HepG2 (cell line): ENCODE data around the gene CLRN3. TPM values are rescaled to one million over a fixed set of nuclear protein-coding genes. Genes with fewer than 3 reads are reported as not detected.

Experiments used
- ATAC-seq: fragments of 200-7000 bp; cut with Tn5 transposase; 3 replicates; pipeline ENCODE4 v1.9.1; 2020; ENCODE audit warnings: mild to moderate bottlenecking, moderate library complexity
- BruUV-seq: library from RNA; stranded (reverse); fragments of 400-500 nt; replicated peaks from 2 replicates; lab custom pipeline; 2021; lab: Mats Ljungman, UMichigan
- CTCF ChIA-PET: fragments of 300-600 bp; formaldehyde crosslinking; extraction: SDS; loops from one replicate; lab custom pipeline; 2021; ENCODE audit warnings: low total read pairs, inconsistent platforms, low intra/inter-chr PET ratio; lab: Yijun Ruan, JAX
- POLR2A ChIA-PET: fragments of 350-600 bp; sonication (Branson Sonifier 250); formaldehyde crosslinking; loops from one replicate; lab custom pipeline; 2020; ENCODE audit warnings: antibody characterized with exemption, inconsistent platforms; lab: Yijun Ruan, JAX
- DNase-seq: peaks from one replicate; pipeline ENCODE4 v3.0.0-alpha.2; 2015; ENCODE audit warnings: low spot score
- FAIRE-seq: peaks from 3 replicates; lab custom pipeline; 2011; peaks lifted over from hg19 to GRCh38; lab: Jason Lieb, UNC
- H2AFZ ChIP-seq: one replicate; pipeline ENCODE4 v1.6.1; 2011; ENCODE audit warnings: low read length, inconsistent platforms
- H3K27ac ChIP-seq: fragments of 300-600 bp; 3 replicates; pipeline ENCODE4 v1.8.0; 2011; ENCODE audit warnings: mixed run types, mild to moderate bottlenecking, mixed read lengths, low read length, inconsistent platforms; ENCODE audit not compliant: insufficient read depth; ENCODE audit errors: extremely low read length
- H3K27me3 ChIP-seq, 2 experiments: fragments of 200-600 bp in 1 of 2; 2 replicates in 1 of 2; 3 replicates in 1 of 2; pipeline versions ENCODE4 v1.6.0 to v1.8.0; 2011; ENCODE audit warnings: low read length in 2 of 2, mild to moderate bottlenecking in 2 of 2, moderate library complexity in 2 of 2, inconsistent platforms in 1 of 2; ENCODE audit not compliant: insufficient read depth in 2 of 2, control insufficient read depth in 1 of 2
- H3K36me3 ChIP-seq, 2 experiments: fragments of 200-600 bp in 1 of 2; replicated peaks in 1 of 2; 2 replicates in 1 of 2; 3 replicates in 1 of 2; pipeline versions ENCODE4 v1.5.1 to v1.8.0; 2011; ENCODE audit warnings: low read length in 2 of 2, inconsistent platforms in 1 of 2; ENCODE audit not compliant: insufficient read depth in 2 of 2, control insufficient read depth in 1 of 2
- H3K4me1 ChIP-seq: 2 replicates; pipeline ENCODE4 v1.5.1; 2012; ENCODE audit warnings: low read length, inconsistent platforms; ENCODE audit not compliant: insufficient read depth
- H3K4me2 ChIP-seq: 2 replicates; pipeline ENCODE4 v1.6.0; 2011; ENCODE audit warnings: low read depth, low read length, inconsistent platforms
- H3K4me3 ChIP-seq, 3 experiments: fragments of 200-600 bp in 1 of 3; sonication (generic), shearing (Covaris generic) in 1 of 3; replicated peaks in 1 of 3; 2 replicates each; pipeline ENCODE4 v1.5.1; 2011 to 2016; ENCODE audit warnings: low read length in 3 of 3, inconsistent platforms in 2 of 3, low read depth in 2 of 3, mild to moderate bottlenecking in 2 of 3, control low read depth in 1 of 3, mixed read lengths in 1 of 3; ENCODE audit not compliant: insufficient read depth in 1 of 3
- H3K79me2 ChIP-seq: one replicate; pipeline ENCODE4 v1.6.1; 2011; ENCODE audit warnings: low read length, inconsistent platforms; ENCODE audit not compliant: insufficient read depth
- H3K9ac ChIP-seq: 2 replicates; pipeline ENCODE4 v1.6.0; 2011; ENCODE audit warnings: mild to moderate bottlenecking, low read depth, low read length, inconsistent platforms; ENCODE audit not compliant: insufficient read depth
- H3K9me3 ChIP-seq: 2 replicates; pipeline ENCODE4 v1.5.1; 2012; ENCODE audit warnings: mild to moderate bottlenecking, low read length
- H4K20me1 ChIP-seq: 2 replicates; pipeline ENCODE4 v1.6.0; 2011; ENCODE audit warnings: inconsistent platforms, mild to moderate bottlenecking, low read length, moderate library complexity; ENCODE audit not compliant: insufficient read depth
- AGO2 ChIP-seq: fragments of 200-400 bp; formaldehyde crosslinking; optimal IDR thresholded peaks from 2 replicates; pipeline ENCODE3; 2017; ENCODE audit warnings: mild to moderate bottlenecking, low read depth, low read length, moderate library complexity
- GMEB2 ChIP-seq: IDR thresholded peaks from 2 replicates; pipeline ENCODE4 v1.6.1; 2016; ENCODE audit warnings: missing biosample characterization, missing genetic modification reagents, low read depth
- ISL2 ChIP-seq: sonication (generic); formaldehyde crosslinking; IDR thresholded peaks from 2 replicates; pipeline ENCODE4 v1.5.0; 2020; ENCODE audit warnings: missing genetic modification reagents
- MTA1 ChIP-seq: sonication (generic); formaldehyde crosslinking; IDR thresholded peaks from 2 replicates; pipeline ENCODE4 v1.4.0; 2020; ENCODE audit warnings: missing genetic modification reagents, mild to moderate bottlenecking, borderline replicate concordance
- SKIL ChIP-seq: sonication (generic); formaldehyde crosslinking; IDR thresholded peaks from 2 replicates; pipeline ENCODE4 v1.8.0; 2022; ENCODE audit warnings: missing genetic modification reagents, mild to moderate bottlenecking, moderate library complexity, borderline replicate concordance
- THAP8 ChIP-seq: sonication (generic); formaldehyde crosslinking; IDR thresholded peaks from 2 replicates; pipeline ENCODE4 v1.5.1; 2020; ENCODE audit warnings: missing genetic modification reagents, mild to moderate bottlenecking, borderline replicate concordance
- ZNF556 ChIP-seq: sonication (generic); formaldehyde crosslinking; IDR thresholded peaks from 2 replicates; pipeline ENCODE4 v1.4.0; 2020; ENCODE audit warnings: mild to moderate bottlenecking, missing genetic modification reagents, borderline replicate concordance
- ZNF780A ChIP-seq: sonication (generic); formaldehyde crosslinking; IDR thresholded peaks from 2 replicates; pipeline ENCODE4 v1.8.0; 2022; ENCODE audit warnings: mild to moderate bottlenecking, missing genetic modification reagents, moderate library complexity
- ZNF788 ChIP-seq: sonication (generic); formaldehyde crosslinking; IDR thresholded peaks from 2 replicates; pipeline ENCODE4 v1.5.0; 2020; ENCODE audit warnings: mild to moderate bottlenecking, missing genetic modification reagents, borderline replicate concordance
- WGBS: methylation state at CpG from one replicate; pipeline ENCODE4 v1.1.6; 2017; ENCODE audit warnings: low lambda C conversion rate; 5-methylcytosine and 5-hydroxymethylcytosine counted together
- in situ Hi-C: cut with HindIII; loops from 2 replicates; pipeline ENCODE4 v1.10.0; 2017; ENCODE audit warnings: low pct_unique_long_range_greater_than_20kb; ENCODE audit not compliant: extremely low pct_ligation_motif_present
- intact Hi-C: fragments of 100-400 bp; cut with micrococcal nuclease; formaldehyde crosslinking; loops from one replicate; pipeline ENCODE4 v1.10.0; 2022; ENCODE audit not compliant: unreplicated experiment
- polyA plus RNA-seq, 8 experiments: library from polyadenylated mRNA; depleted of rRNA in 3 of 8; stranded (reverse) in 7 of 8; unstranded in 1 of 8; fragments of >200 nt; fragmentation: Illumina TruSeq in 4 of 8; extraction: Trizol in 4 of 8; gene quantifications; 2 replicates each; pipeline versions ENCODE4 v1.2.1 to v1.2.3, GENCODE V29; 2011 to 2016; ENCODE audit warnings: low read depth in 4 of 8, missing spikeins in 1 of 8, mixed read lengths in 1 of 8; ENCODE audit not compliant: insufficient read depth in 1 of 8
- total RNA-seq, 5 experiments: library from RNA; depleted of rRNA; stranded (reverse); fragments of >200 nt; fragmentation: Illumina TruSeq; extraction: Trizol; gene quantifications; 2 replicates each; pipeline ENCODE4 v1.2.3, GENCODE V29; 2016; ENCODE audit warnings: low read depth in 1 of 5
- TF ChIP-seq, protein P1 (sequence below): sonication (generic); formaldehyde crosslinking; IDR thresholded peaks from 2 replicates; pipeline ENCODE4 v1.5.1; 2020; ENCODE audit warnings: missing genetic modification reagents, mild to moderate bottlenecking, borderline replicate concordance
- TF ChIP-seq, protein P2 (sequence below), 2 experiments: sonication (generic) in 1 of 2; formaldehyde crosslinking in 1 of 2; IDR thresholded peaks; 2 replicates each; pipeline versions ENCODE4 v1.5.1 to v1.6.1; 2011 to 2020; ENCODE audit warnings: borderline replicate concordance in 1 of 2, low read depth in 1 of 2, low read length in 1 of 2, mild to moderate bottlenecking in 1 of 2, missing genetic modification reagents in 1 of 2, moderate library complexity in 1 of 2

CLRN3 gene
- total and polyA plus RNA-seq, 2 of the 13 experiments (the other 11 are each of a cell fraction or from before 2014, with no cell fraction given) = not detected

DNA sequence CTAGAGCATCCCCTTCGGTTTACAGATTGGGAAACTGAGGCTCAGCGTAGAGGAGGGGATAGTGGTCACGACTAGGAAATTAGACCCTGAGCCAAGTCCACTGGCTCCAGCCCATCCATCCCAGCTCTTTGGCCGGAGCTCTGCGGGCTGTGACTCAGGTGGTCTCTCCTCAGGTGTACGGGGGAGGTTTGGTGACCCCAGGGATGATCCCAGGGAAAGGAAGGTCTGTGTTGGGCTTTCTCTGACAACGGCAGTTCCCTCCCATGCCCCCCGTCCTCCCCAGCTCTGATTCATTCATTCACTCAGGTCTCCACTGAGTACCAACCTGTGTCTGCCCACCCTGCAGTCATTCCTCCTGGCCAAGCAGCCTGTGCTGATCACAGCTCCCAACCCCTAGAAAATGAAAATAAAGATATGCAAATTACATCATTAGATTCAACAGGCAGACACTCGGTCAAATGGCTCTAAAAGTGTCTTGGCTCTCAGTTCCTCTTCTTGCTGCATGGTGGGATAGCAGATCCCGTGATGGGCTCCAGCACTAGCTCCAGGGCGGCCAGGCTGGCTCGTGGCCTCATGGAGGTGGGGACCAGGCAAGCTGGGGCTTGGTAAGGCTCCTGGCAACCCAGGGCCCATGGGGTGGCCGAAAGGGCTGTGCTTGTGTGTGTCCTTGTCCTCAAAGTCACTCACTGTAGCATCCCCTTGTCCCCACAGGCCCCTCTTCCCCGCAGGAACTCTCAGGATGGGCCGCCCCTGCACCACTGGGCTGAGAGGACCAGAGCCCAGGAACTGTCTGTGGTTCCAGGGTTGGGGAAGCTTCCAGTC is 37.8 kb downstream of the CLRN3 start:
- POLR2A ChIA-PET = no interaction called here
- intact Hi-C loops = loop anchor here (1.0 to 5.0 kb wide), 3 partner anchors 139 to 362 kb away; no protein-coding TSS in a partner anchor
- CTCF ChIA-PET = interaction anchor here (1.8 kb wide), 1 partner anchor 291 kb away, joined by 8 read pairs; no protein-coding TSS in a partner anchor
- TF ChIP-seq SKIL (CRISPR knock-in tag) (no peak), AGO2 (no peak), THAP8 (CRISPR knock-in tag) (no peak), GMEB2 (CRISPR knock-in tag) (no peak), ZNF780A (CRISPR knock-in tag) (no peak), ZNF556 (no peak), ZNF788 (CRISPR knock-in tag) (no peak), ISL2 (CRISPR knock-in tag) (no peak), MTA1 (CRISPR knock-in tag) (no peak)
- TF ChIP-seq, protein P1, sequence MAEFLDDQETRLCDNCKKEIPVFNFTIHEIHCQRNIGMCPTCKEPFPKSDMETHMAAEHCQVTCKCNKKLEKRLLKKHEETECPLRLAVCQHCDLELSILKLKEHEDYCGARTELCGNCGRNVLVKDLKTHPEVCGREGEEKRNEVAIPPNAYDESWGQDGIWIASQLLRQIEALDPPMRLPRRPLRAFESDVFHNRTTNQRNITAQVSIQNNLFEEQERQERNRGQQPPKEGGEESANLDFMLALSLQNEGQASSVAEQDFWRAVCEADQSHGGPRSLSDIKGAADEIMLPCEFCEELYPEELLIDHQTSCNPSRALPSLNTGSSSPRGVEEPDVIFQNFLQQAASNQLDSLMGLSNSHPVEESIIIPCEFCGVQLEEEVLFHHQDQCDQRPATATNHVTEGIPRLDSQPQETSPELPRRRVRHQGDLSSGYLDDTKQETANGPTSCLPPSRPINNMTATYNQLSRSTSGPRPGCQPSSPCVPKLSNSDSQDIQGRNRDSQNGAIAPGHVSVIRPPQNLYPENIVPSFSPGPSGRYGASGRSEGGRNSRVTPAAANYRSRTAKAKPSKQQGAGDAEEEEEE (CRISPR knock-in tag) = no peak
- TF ChIP-seq, protein P2, sequence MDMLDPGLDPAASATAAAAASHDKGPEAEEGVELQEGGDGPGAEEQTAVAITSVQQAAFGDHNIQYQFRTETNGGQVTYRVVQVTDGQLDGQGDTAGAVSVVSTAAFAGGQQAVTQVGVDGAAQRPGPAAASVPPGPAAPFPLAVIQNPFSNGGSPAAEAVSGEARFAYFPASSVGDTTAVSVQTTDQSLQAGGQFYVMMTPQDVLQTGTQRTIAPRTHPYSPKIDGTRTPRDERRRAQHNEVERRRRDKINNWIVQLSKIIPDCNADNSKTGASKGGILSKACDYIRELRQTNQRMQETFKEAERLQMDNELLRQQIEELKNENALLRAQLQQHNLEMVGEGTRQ (IDR thresholded peaks at IDR 0.05; ENCODE audit: low read depth, low read length) = no peak
- TF ChIP-seq, protein P2 (CRISPR knock-in tag; IDR thresholded peaks at IDR 0.05; ENCODE audit: borderline replicate concordance) = no peak

More for the DNA sequence above, 37.8 kb downstream of the CLRN3 start:
- Histone ChIP-seq H3K9me3 (no peaks in the 10 kb centered on the region), H3K79me2 (no peaks in the 10 kb centered on the region), H3K4me3 (no peak overlapping the region), H3K27ac (no peak overlapping the region), H3K4me2 (no peak overlapping the region), H3K36me3 (no peaks in the 10 kb centered on the region), H4K20me1 (no peaks in the 10 kb centered on the region), H3K9ac (no peak overlapping the region), H2AFZ (no peak overlapping the region), H3K4me1 (no peaks in the 10 kb centered on the region), H3K27me3 (peaks cover 1 to 11% of the 10 kb centered on the region in 2 experiments; a peak in 2 of 5 replicates)
- ATAC-seq (no peak), FAIRE-seq (no peak), DNase-seq (no peak)
- no TSS peak for BruUV-seq
- 10% methylated on average over 4 of the region's 15 CpGs for WGBS
- in situ Hi-C loops = loop anchor here (5.0 to 25.0 kb wide), 2 partner anchors 138 to 618 kb away; no protein-coding TSS in a partner anchor
